OCI-LY3 (cell line): Measurements from ENCODE around the gene ARPC5.
"Not testable (repeated sequence)": the region's sequence is repeated elsewhere in the genome, so short reads cannot be mapped to it uniquely, and the experiment has no call there.

Experiments used
- CTCF ChIP-seq: fragments of 200-600, 300-600 bp; sonication (generic); IDR thresholded peaks from 2 replicates; pipeline ENCODE4 v1.5.1; 2014; ENCODE audit warnings: antibody characterized with exemption, low read length, low read depth
- EZH2phosphoT487 ChIP-seq: fragments of 200-600 bp; shearing (Covaris generic); IDR thresholded peaks from 2 replicates; pipeline ENCODE4 v1.6.1; 2018; ENCODE audit warnings: antibody characterized with exemption, mixed run types, low read depth

DNA sequence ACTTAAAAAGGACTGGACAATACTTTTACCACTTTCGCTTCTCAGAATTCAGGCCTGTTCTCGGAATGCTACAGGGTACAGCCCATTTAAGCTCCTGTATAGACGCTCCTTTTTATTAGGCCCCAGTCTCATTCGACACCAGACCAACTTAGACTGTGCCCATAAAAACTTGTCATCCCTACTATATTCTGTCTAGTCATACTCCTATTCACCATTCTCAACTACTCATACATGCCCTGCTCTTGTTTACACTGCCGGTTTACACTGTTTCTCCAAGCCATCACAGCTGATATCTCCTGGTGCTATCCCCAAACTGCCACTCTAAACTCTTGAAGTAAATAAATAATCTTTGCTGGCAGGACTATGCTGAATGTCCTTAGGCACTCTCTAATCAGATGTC is 17.4 kb downstream of the ARPC5 start:
- TF ChIP-seq CTCF, EZH2phosphoT487: not testable (repeated sequence)
